BJ (cell line): ENCODE measurements around the gene CLNK. TPM values are rescaled to one million over a fixed set of nuclear protein-coding genes. Genes with fewer than 3 reads are reported as not detected.

Experiments
- CTCF ChIA-PET: fragments of 350-600 bp; formaldehyde crosslinking; extraction: SDS; loops from one replicate; lab custom pipeline; 2021; ENCODE audit warnings: antibody characterized with exemption, inconsistent platforms; lab: Yijun Ruan, JAX
- POLR2A ChIA-PET: fragments of 300-600 bp; sonication (Branson Sonifier 250); formaldehyde crosslinking; extraction: SDS; loops from one replicate; lab custom pipeline; 2021; ENCODE audit warnings: antibody characterized with exemption; lab: Charles Lee
- DNase-seq: peaks from one replicate; pipeline ENCODE4 v3.0.0-alpha.2; 2011; ENCODE audit warnings: low read depth
- H3K27me3 ChIP-seq: 2 replicates; pipeline ENCODE4 v1.6.0; 2011; ENCODE audit warnings: low read length; ENCODE audit not compliant: control insufficient read depth, insufficient read depth
- H3K36me3 ChIP-seq: 2 replicates; pipeline ENCODE4 v1.5.1; 2011; ENCODE audit warnings: low read length; ENCODE audit not compliant: control insufficient read depth, insufficient read depth
- H3K4me3 ChIP-seq: 2 replicates; pipeline ENCODE4 v1.5.1; 2011; ENCODE audit warnings: low read depth, mild to moderate bottlenecking, control low read depth, low read length
- CTCF ChIP-seq: IDR thresholded peaks from 2 replicates; pipeline ENCODE4 v1.5.1; 2011; ENCODE audit warnings: low read depth, mild to moderate bottlenecking, control low read depth, inconsistent platforms, low read length, moderate library complexity; ENCODE audit not compliant: insufficient read depth
- polyA plus RNA-seq: library from polyadenylated mRNA; depleted of rRNA; stranded (reverse); fragments of >200 nt; gene quantifications from 2 replicates; pipeline ENCODE4 v1.2.3, GENCODE V29; 2011

The CLNK gene
- polyA plus RNA-seq, 1 experiment: not detected

- no peak for DNase-seq
- POLR2A ChIA-PET: no interaction called here
Measured at GRCh38 chr4:10532155-10532554, 152.4 kb downstream of the CLNK start.

GRCh38 chr4:10530137-10530786 is 154.3 kb downstream of the CLNK start:
- ChIA-PET CTCF (interaction anchor here (1.6 kb wide), 1 partner anchor 7 kb away, joined by 3 read pairs; no protein-coding TSS in a partner anchor), POLR2A (no interaction called here)
- Histone ChIP-seq H3K4me3 (no peak overlapping the region), H3K36me3 (no peaks in the 10 kb centered on the region), H3K27me3 (0 out of 2 replicates have a peak, but pooled peaks cover 1% of the 10 kb centered on the region)
- no peak for DNase-seq
- no peak for TF ChIP-seq CTCF

More at GRCh38 chr4:10532155-10532554, 152.4 kb downstream of the CLNK start:
- no peaks in the 10 kb centered on the region for H3K36me3 ChIP-seq
- no peak for TF ChIP-seq CTCF
- H3K4me3 ChIP-seq: no peak overlapping the region
- CTCF ChIA-PET: interaction anchor here (1.3 to 1.6 kb wide), 2 partner anchors 9 to 18 kb away, joined by 3 to 4 read pairs; no protein-coding TSS in a partner anchor
- peaks cover 5% of the 10 kb centered on the region; the same call in 1 of the 2 replicates for H3K27me3 ChIP-seq

- POLR2A ChIA-PET: no interaction called here
- no peak for DNase-seq
- TF ChIP-seq CTCF: no peak
- Histone ChIP-seq H3K4me3 (no peak overlapping the region), H3K27me3 (0 out of 2 replicates have a peak, but pooled peaks cover 1% of the 10 kb centered on the region), H3K36me3 (no peaks in the 10 kb centered on the region)
- CTCF ChIA-PET: no interaction called here
Measured at GRCh38 chr4:10529291-10530136, 155.1 kb downstream of the CLNK start.

- POLR2A ChIA-PET: no interaction called here
- H3K4me3 ChIP-seq: no peak overlapping the region
Measured at GRCh38 chr4:10527438-10527837, 157.1 kb downstream of the CLNK start.

More at GRCh38 chr4:10527438-10527837, 157.1 kb downstream of the CLNK start:
- TF ChIP-seq CTCF: no peak
- DNase-seq: no peak
- H3K27me3 ChIP-seq: 0 out of 2 replicates have a peak, but pooled peaks cover 1% of the 10 kb centered on the region
- CTCF ChIA-PET: no interaction called here
- H3K36me3 ChIP-seq: no peaks in the 10 kb centered on the region
